ENCODE results near the gene GRIA2. TPM values are rescaled to one million over a fixed set of nuclear protein-coding genes. Genes with fewer than 3 reads are reported as not detected.

Gene GRIA2
- polyA plus RNA-seq, 1 of the 3 experiments (the other 2 are of a cell fraction) = 0.16 TPM

DNA sequence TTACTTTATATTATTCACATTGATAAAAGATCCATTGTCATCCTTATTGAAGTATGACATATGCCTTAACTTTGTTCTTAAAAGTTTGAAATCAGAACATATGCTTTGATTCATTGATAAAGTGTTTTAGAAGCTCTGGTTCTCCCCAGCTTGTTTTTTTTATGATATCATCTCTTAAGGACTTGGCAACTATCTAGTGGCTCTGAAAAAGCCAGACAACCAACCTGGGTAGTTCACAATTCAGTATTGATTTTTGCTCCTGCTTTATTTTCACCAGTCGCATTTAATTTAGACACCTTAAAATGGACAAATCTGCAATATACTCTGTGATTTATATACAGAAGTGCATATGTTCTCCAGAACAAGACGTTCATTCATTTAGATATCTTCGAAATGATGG, 70.1 kb downstream of the GRIA2 start:
- Histone ChIP-seq H3F3A (replicated peaks; ENCODE audit: insufficient read depth) (peaks cover 3% of the 10 kb centered on the region), H2AFZ (ENCODE audit: low read depth) (no peak overlapping the region), H3K9me3 (no peaks in the 10 kb centered on the region), H3K4me3 (ENCODE audit: low read depth in 2 of 2, low read length in 1 of 2) (no peak overlapping the region), H3K4me2 (no peak overlapping the region), H3K9ac (no peak overlapping the region), H4K20me1 (ENCODE audit: insufficient read depth) (no peaks in the 10 kb centered on the region), H3K9me2 (no peaks in the 10 kb centered on the region), H3K36me3 (replicated peaks in 1 of 2; ENCODE audit: control insufficient read depth in 1 of 2, insufficient read depth in 2 of 2, low read length in 1 of 2) (no peaks in the 10 kb centered on the region), H3K27me3 (ENCODE audit: insufficient read depth) (no peaks in the 10 kb centered on the region), H3K27ac (ENCODE audit: low read depth in 2 of 2, low read length in 1 of 2) (no peak overlapping the region), H3K79me2 (ENCODE audit: insufficient read depth) (no peaks in the 10 kb centered on the region), H3K4me1 (ENCODE audit: control insufficient read depth in 1 of 2, insufficient read depth in 2 of 2, low read depth in 1 of 2, low read length in 1 of 2) (no peaks in the 10 kb centered on the region; a peak in 1 of 4 replicates)
- CTCF ChIA-PET = no interaction called here
- WGBS (ENCODE audit: low lambda C conversion rate) = 30% methylated on average over 3 of the region's 3 CpGs
- TF ChIP-seq, protein P1, sequence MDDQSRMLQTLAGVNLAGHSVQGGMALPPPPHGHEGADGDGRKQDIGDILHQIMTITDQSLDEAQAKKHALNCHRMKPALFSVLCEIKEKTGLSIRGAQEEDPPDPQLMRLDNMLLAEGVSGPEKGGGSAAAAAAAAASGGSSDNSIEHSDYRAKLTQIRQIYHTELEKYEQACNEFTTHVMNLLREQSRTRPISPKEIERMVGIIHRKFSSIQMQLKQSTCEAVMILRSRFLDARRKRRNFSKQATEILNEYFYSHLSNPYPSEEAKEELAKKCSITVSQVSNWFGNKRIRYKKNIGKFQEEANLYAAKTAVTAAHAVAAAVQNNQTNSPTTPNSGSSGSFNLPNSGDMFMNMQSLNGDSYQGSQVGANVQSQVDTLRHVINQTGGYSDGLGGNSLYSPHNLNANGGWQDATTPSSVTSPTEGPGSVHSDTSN (IDR thresholded peaks at IDR 0.05) = no peak
- TF ChIP-seq, protein P2, sequence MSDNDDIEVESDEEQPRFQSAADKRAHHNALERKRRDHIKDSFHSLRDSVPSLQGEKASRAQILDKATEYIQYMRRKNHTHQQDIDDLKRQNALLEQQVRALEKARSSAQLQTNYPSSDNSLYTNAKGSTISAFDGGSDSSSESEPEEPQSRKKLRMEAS (IDR thresholded peaks at IDR 0.05; ENCODE audit: low read depth) = no peak
- TF ChIP-seq SIN3A (IDR thresholded peaks at IDR 0.05; ENCODE audit: borderline replicate concordance, low read depth, low read length) (no peak), JUND (IDR thresholded peaks at IDR 0.05) (no peak), MEF2A (IDR thresholded peaks at IDR 0.05; ENCODE audit: borderline replicate concordance, low read depth) (no peak), NRF1 (IDR thresholded peaks at IDR 0.05; ENCODE audit: low read depth, low read length) (no peak)
- POLR2A ChIA-PET = no interaction called here
- DNase-seq = no peak

DNA sequence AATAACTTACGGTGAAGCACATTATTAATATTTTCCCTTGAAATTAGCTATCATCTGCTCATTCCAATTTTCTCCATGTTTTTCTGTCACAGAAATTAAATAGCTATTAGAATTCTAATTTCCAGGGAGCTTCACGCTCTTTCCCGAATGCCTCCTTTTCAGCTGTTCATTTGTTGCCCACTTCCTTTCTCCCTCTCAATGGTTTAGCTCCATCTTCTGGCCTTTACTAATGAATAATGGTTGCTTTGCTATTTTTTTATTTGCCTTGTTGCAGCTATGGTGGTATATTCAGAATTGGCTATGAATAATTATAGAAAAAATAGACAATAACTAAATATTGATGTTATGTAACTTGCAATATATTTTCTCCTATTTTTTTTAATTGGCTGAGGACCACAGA, 70.5 kb downstream of the GRIA2 start:
- no peaks in the 10 kb centered on the region; a peak in 1 of 4 replicates for H3K4me1 ChIP-seq (ENCODE audit: control insufficient read depth in 1 of 2, insufficient read depth in 2 of 2, low read depth in 1 of 2, low read length in 1 of 2)
- H3F3A ChIP-seq (replicated peaks; ENCODE audit: insufficient read depth) = peaks cover 3% of the 10 kb centered on the region
- no peak overlapping the region for H3K4me2 ChIP-seq
- H3K27ac ChIP-seq (ENCODE audit: low read depth in 2 of 2, low read length in 1 of 2) = no peak overlapping the region
- H3K27me3 ChIP-seq (ENCODE audit: insufficient read depth) = no peaks in the 10 kb centered on the region
- no peaks in the 10 kb centered on the region for H4K20me1 ChIP-seq (ENCODE audit: insufficient read depth)
- H3K9ac ChIP-seq = no peak overlapping the region
- H2AFZ ChIP-seq (ENCODE audit: low read depth) = no peak overlapping the region; the same call in 1 of the 2 replicates
- H3K36me3 ChIP-seq (replicated peaks in 1 of 2; ENCODE audit: control insufficient read depth in 1 of 2, insufficient read depth in 2 of 2, low read length in 1 of 2) = no peaks in the 10 kb centered on the region
- no peaks in the 10 kb centered on the region for H3K79me2 ChIP-seq (ENCODE audit: insufficient read depth)
- no peaks in the 10 kb centered on the region for H3K9me2 ChIP-seq
- POLR2A ChIA-PET = no interaction called here
- no peak overlapping the region for H3K4me3 ChIP-seq (ENCODE audit: low read depth in 2 of 2, low read length in 1 of 2)
- H3K9me3 ChIP-seq = no peaks in the 10 kb centered on the region
- TF ChIP-seq, protein P3, sequence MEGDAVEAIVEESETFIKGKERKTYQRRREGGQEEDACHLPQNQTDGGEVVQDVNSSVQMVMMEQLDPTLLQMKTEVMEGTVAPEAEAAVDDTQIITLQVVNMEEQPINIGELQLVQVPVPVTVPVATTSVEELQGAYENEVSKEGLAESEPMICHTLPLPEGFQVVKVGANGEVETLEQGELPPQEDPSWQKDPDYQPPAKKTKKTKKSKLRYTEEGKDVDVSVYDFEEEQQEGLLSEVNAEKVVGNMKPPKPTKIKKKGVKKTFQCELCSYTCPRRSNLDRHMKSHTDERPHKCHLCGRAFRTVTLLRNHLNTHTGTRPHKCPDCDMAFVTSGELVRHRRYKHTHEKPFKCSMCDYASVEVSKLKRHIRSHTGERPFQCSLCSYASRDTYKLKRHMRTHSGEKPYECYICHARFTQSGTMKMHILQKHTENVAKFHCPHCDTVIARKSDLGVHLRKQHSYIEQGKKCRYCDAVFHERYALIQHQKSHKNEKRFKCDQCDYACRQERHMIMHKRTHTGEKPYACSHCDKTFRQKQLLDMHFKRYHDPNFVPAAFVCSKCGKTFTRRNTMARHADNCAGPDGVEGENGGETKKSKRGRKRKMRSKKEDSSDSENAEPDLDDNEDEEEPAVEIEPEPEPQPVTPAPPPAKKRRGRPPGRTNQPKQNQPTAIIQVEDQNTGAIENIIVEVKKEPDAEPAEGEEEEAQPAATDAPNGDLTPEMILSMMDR (IDR thresholded peaks at IDR 0.05) = peak; percentile 18; the same call in 1 of the 2 replicates
- no peak for TF ChIP-seq POLR2AphosphoS5 (IDR thresholded peaks at IDR 0.05; ENCODE audit: low read depth, low read length)
- TF ChIP-seq TCF12 (IDR thresholded peaks at IDR 0.05) = no peak
- TF ChIP-seq RAD21 (IDR thresholded peaks at IDR 0.05; ENCODE audit: low read length) = peak; percentile 49
- WGBS (ENCODE audit: low lambda C conversion rate) = 82% methylated on average over 3 of the region's 3 CpGs
- CTCF ChIA-PET = no interaction called here
- no peak for DNase-seq

DNA sequence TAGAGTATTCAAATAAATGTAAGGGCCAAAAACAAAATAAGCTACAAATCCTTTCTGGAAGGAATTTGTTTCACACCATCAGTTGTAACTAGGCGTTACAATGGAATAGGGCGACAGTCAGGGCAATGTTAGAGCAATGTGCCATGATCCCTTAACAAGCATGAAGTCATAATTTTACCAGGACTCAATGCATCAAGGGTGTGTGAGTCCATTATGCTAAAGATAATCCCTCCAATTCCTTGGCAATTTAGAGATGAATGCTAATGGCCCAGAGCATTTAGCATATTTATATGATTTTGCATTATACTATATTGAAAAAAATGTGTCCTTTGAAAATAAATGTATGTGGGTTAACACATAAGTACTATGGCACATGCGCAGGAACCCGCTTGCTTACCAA, 73.1 kb downstream of the GRIA2 start:
- no peaks in the 10 kb centered on the region for H3K4me1 ChIP-seq (ENCODE audit: control insufficient read depth in 1 of 2, insufficient read depth in 2 of 2, low read depth in 1 of 2, low read length in 1 of 2)
- 65% methylated on average over 4 of the region's 4 CpGs for WGBS (ENCODE audit: low lambda C conversion rate)
- H3K9me3 ChIP-seq = no peaks in the 10 kb centered on the region
- no peaks in the 10 kb centered on the region for H4K20me1 ChIP-seq (ENCODE audit: insufficient read depth)
- ChIA-PET CTCF (no interaction called here), POLR2A (no interaction called here)
- H3K9me2 ChIP-seq = no peaks in the 10 kb centered on the region
- no peaks in the 10 kb centered on the region for H3K79me2 ChIP-seq (ENCODE audit: insufficient read depth)
- no peak overlapping the region for H3K4me3 ChIP-seq (ENCODE audit: low read depth in 2 of 2, low read length in 1 of 2)
- no peak overlapping the region for H3K27ac ChIP-seq (ENCODE audit: low read depth in 2 of 2, low read length in 1 of 2)
- H3K27me3 ChIP-seq (ENCODE audit: insufficient read depth) = no peaks in the 10 kb centered on the region
- H2AFZ ChIP-seq (ENCODE audit: low read depth) = no peak overlapping the region
- H3K36me3 ChIP-seq (replicated peaks in 1 of 2; ENCODE audit: control insufficient read depth in 1 of 2, insufficient read depth in 2 of 2, low read length in 1 of 2) = no peaks in the 10 kb centered on the region
- H3F3A ChIP-seq (replicated peaks; ENCODE audit: insufficient read depth) = peaks cover 3% of the 10 kb centered on the region
- no peak overlapping the region for H3K9ac ChIP-seq
- no peak for DNase-seq
- no peak overlapping the region for H3K4me2 ChIP-seq
- no peak for TF ChIP-seq RFX5 (IDR thresholded peaks at IDR 0.05; ENCODE audit: low read length)
- TF ChIP-seq, protein P3 (IDR thresholded peaks at IDR 0.05) = no peak
- TF ChIP-seq FOSL2 (IDR thresholded peaks at IDR 0.05; ENCODE audit: borderline replicate concordance, low read depth) = no peak
- TF ChIP-seq POLR2AphosphoS5 (IDR thresholded peaks at IDR 0.05; ENCODE audit: low read depth, low read length) = no peak
- TF ChIP-seq MXI1 (IDR thresholded peaks at IDR 0.05; ENCODE audit: low read depth, low read length) = no peak
- no peak for TF ChIP-seq SMC3 (IDR thresholded peaks at IDR 0.05; ENCODE audit: low read depth, low read length)
- no peak for TF ChIP-seq JUND (IDR thresholded peaks at IDR 0.05)
- TF ChIP-seq, protein P4, sequence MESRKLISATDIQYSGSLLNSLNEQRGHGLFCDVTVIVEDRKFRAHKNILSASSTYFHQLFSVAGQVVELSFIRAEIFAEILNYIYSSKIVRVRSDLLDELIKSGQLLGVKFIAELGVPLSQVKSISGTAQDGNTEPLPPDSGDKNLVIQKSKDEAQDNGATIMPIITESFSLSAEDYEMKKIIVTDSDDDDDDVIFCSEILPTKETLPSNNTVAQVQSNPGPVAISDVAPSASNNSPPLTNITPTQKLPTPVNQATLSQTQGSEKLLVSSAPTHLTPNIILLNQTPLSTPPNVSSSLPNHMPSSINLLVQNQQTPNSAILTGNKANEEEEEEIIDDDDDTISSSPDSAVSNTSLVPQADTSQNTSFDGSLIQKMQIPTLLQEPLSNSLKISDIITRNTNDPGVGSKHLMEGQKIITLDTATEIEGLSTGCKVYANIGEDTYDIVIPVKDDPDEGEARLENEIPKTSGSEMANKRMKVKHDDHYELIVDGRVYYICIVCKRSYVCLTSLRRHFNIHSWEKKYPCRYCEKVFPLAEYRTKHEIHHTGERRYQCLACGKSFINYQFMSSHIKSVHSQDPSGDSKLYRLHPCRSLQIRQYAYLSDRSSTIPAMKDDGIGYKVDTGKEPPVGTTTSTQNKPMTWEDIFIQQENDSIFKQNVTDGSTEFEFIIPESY (IDR thresholded peaks at IDR 0.05; ENCODE audit: borderline replicate concordance, low read depth) = no peak
